H9 (cell line): ENCODE data around the gene ADAMTS16. TPM values are rescaled to one million over a fixed set of nuclear protein-coding genes. Genes with fewer than 3 reads are reported as not detected.

Experiments
- DNase-seq: peaks from one replicate; pipeline ENCODE4 v3.0.0-alpha.2; 2017
- H2AFZ ChIP-seq: one replicate; pipeline ENCODE4 v1.6.1; 2013; ENCODE audit warnings: mild to moderate bottlenecking, low read length, control low read depth, moderate library complexity
- H2AK5ac ChIP-seq: 2 replicates; pipeline ENCODE4 v1.6.1; 2013; ENCODE audit warnings: low read length, control low read depth, mixed read lengths; ENCODE audit not compliant: insufficient read length
- H2BK120ac ChIP-seq: one replicate; pipeline ENCODE4 v1.6.1; 2013; ENCODE audit warnings: low read depth, mild to moderate bottlenecking, low read length, control low read depth, inconsistent platforms; ENCODE audit not compliant: poor library complexity, severe bottlenecking
- H2BK12ac ChIP-seq: 2 replicates; pipeline ENCODE4 v1.6.1; 2013; ENCODE audit warnings: low read length, control low read depth, mixed read lengths, low read depth; ENCODE audit not compliant: insufficient read length
- H2BK15ac ChIP-seq: 2 replicates; pipeline ENCODE4 v1.6.1; 2013; ENCODE audit warnings: low read depth, low read length, control low read depth
- H2BK20ac ChIP-seq: one replicate; pipeline ENCODE4 v1.6.1; 2013; ENCODE audit warnings: low read depth, mild to moderate bottlenecking, low read length, control low read depth, inconsistent platforms; ENCODE audit not compliant: poor library complexity, severe bottlenecking
- H2BK5ac ChIP-seq: 2 replicates; pipeline ENCODE4 v1.6.1; 2013; ENCODE audit warnings: low read length, control low read depth, mixed read lengths; ENCODE audit not compliant: insufficient read length
- H3K14ac ChIP-seq: 2 replicates; pipeline ENCODE4 v1.6.1; 2013; ENCODE audit warnings: low read length, control low read depth; ENCODE audit not compliant: insufficient read depth
- H3K18ac ChIP-seq: 2 replicates; pipeline ENCODE4 v1.6.1; 2013; ENCODE audit warnings: low read depth, mild to moderate bottlenecking, mixed read lengths, low read length, control low read depth; ENCODE audit not compliant: insufficient read length
- H3K23ac ChIP-seq: 2 replicates; pipeline ENCODE4 v1.6.1; 2013; ENCODE audit warnings: low read length, control low read depth, mixed read lengths, low read depth; ENCODE audit not compliant: insufficient read length
- H3K23me2 ChIP-seq: 2 replicates; pipeline ENCODE4 v1.6.1; 2013; ENCODE audit warnings: low read depth, mild to moderate bottlenecking, mixed read lengths, low read length, control low read depth; ENCODE audit not compliant: insufficient read length, poor library complexity, severe bottlenecking
- H3K27ac ChIP-seq: 2 replicates; pipeline ENCODE4 v1.5.1; 2013; ENCODE audit warnings: low read length, control low read depth, mixed read lengths, low read depth; ENCODE audit not compliant: insufficient read length
- H3K27me3 ChIP-seq: 2 replicates; pipeline ENCODE4 v1.6.1; 2013; ENCODE audit warnings: low read length, control low read depth, inconsistent platforms; ENCODE audit not compliant: insufficient read depth
- H3K4ac ChIP-seq: 2 replicates; pipeline ENCODE4 v1.6.1; 2013; ENCODE audit warnings: low read depth, mild to moderate bottlenecking, control low read depth, inconsistent platforms, low read length, moderate library complexity
- H3K4me1 ChIP-seq: 2 replicates; pipeline ENCODE4 v1.6.1; 2013; ENCODE audit warnings: low read length, control low read depth, inconsistent platforms; ENCODE audit not compliant: insufficient read depth
- H3K4me2 ChIP-seq: 2 replicates; pipeline ENCODE4 v1.6.1; 2013; ENCODE audit warnings: low read length, control low read depth, mixed read lengths; ENCODE audit not compliant: insufficient read length, insufficient read depth
- H3K56ac ChIP-seq: 2 replicates; pipeline ENCODE4 v1.6.1; 2013; ENCODE audit warnings: low read depth, mild to moderate bottlenecking, mixed read lengths, low read length, control low read depth; ENCODE audit not compliant: insufficient read length
- H3K79me1 ChIP-seq: 2 replicates; pipeline ENCODE4 v1.6.1; 2013; ENCODE audit warnings: low read depth, mild to moderate bottlenecking, moderate library complexity, low read length, control low read depth, inconsistent platforms; ENCODE audit not compliant: insufficient read depth, poor library complexity, severe bottlenecking
- H3K79me2 ChIP-seq: 2 replicates; pipeline ENCODE4 v1.6.1; 2013; ENCODE audit warnings: low read length, control low read depth, inconsistent platforms; ENCODE audit not compliant: insufficient read depth
- H3K9ac ChIP-seq: 2 replicates; pipeline ENCODE4 v1.6.1; 2013; ENCODE audit warnings: low read length, control low read depth, mixed read lengths; ENCODE audit not compliant: insufficient read length; ENCODE audit errors: extremely low read depth
- H3K9me3 ChIP-seq: one replicate; pipeline ENCODE4 v1.6.1; 2013; ENCODE audit warnings: low read depth, low read length, inconsistent platforms; ENCODE audit not compliant: control insufficient read depth
- H3T11ph ChIP-seq: one replicate; pipeline ENCODE4 v1.6.1; 2013; ENCODE audit warnings: mild to moderate bottlenecking, low read length, control low read depth, inconsistent platforms
- H4K20me1 ChIP-seq: one replicate; pipeline ENCODE4 v1.6.1; 2013; ENCODE audit not compliant: control insufficient read depth, insufficient read length, insufficient read depth
- H4K5ac ChIP-seq: 2 replicates; pipeline ENCODE4 v1.6.1; 2013; ENCODE audit warnings: low read depth, mild to moderate bottlenecking, mixed read lengths, low read length, control low read depth; ENCODE audit not compliant: insufficient read length
- H4K8ac ChIP-seq: replicated peaks from 2 replicates; pipeline ENCODE4 v1.6.1; 2013; ENCODE audit warnings: low read length, control low read depth, mixed read lengths, low read depth; ENCODE audit not compliant: insufficient read length
- H4K91ac ChIP-seq: 2 replicates; pipeline ENCODE4 v1.6.1; 2013; ENCODE audit warnings: low read depth, mild to moderate bottlenecking, moderate library complexity, mixed read lengths, low read length, control low read depth; ENCODE audit not compliant: insufficient read length
- H3K27ac Mint-ChIP-seq, 3 experiments: 2 replicates in 2 of 3; 3 replicates in 1 of 3; pipeline ENCODE4 v1.8.0; 2020 to 2021; ENCODE audit warnings: mixed read lengths in 3 of 3, mild to moderate bottlenecking in 1 of 3, moderate library complexity in 1 of 3
- H3K27me3 Mint-ChIP-seq: 2 replicates; pipeline ENCODE4 v1.8.0; 2021; ENCODE audit warnings: low read depth, mild to moderate bottlenecking, moderate library complexity, mixed read lengths
- H3K36me3 Mint-ChIP-seq, 3 experiments: 2 replicates in 2 of 3; 3 replicates in 1 of 3; pipeline ENCODE4 v1.8.0; 2020 to 2021; ENCODE audit warnings: low read depth in 3 of 3, mixed read lengths in 3 of 3; ENCODE audit not compliant: insufficient read depth in 1 of 3
- H3K4me1 Mint-ChIP-seq, 2 experiments: 2 replicates each; pipeline ENCODE4 v1.8.0; 2020; ENCODE audit warnings: mixed read lengths in 2 of 2
- H3K4me3 Mint-ChIP-seq, 2 experiments: 2 replicates in 1 of 2; 3 replicates in 1 of 2; pipeline ENCODE4 v1.8.0; 2020 to 2021; ENCODE audit warnings: mild to moderate bottlenecking in 2 of 2, mixed read lengths in 2 of 2, moderate library complexity in 1 of 2
- H3K9me3 Mint-ChIP-seq, 2 experiments: 2 replicates in 1 of 2; 3 replicates in 1 of 2; pipeline ENCODE4 v1.8.0; 2020; ENCODE audit warnings: mild to moderate bottlenecking in 2 of 2, mixed read lengths in 2 of 2, moderate library complexity in 1 of 2
- CTCF ChIP-seq: fragments of 200-600 bp; sonication (generic); conservative IDR thresholded peaks from 3 replicates; pipeline ENCODE4 v1.8.0; 2021; ENCODE audit warnings: antibody characterized with exemption, mild to moderate bottlenecking
- WGBS: extraction: QIAGEN DNeasy Blood & Tissue Kit; methylation state at CpG from one replicate; pipeline ENCODE4 v1.1.7; 2013; ENCODE audit warnings: missing lambda C conversion rate, low lambda C conversion rate, mixed read lengths; ENCODE audit not compliant: insufficient read length; ENCODE audit errors: extremely low coverage; 5-methylcytosine and 5-hydroxymethylcytosine counted together
- total RNA-seq: library from RNA; stranded (reverse); gene quantifications from 2 replicates; pipeline ENCODE4 v1.2.1, GENCODE V29; 2021

ADAMTS16 gene
- total RNA-seq, 1 experiment from 2014 or later = 4.5 TPM

- no peak overlapping the region for H3K4me3 Mint-ChIP-seq
- no peak for DNase-seq
- no peak for TF ChIP-seq CTCF
- H3K4me2 ChIP-seq = no peak overlapping the region
- no peaks in the 10 kb centered on the region for H3K9me3 ChIP-seq
- no peak overlapping the region for H2BK120ac ChIP-seq
- no peak overlapping the region for H2AFZ ChIP-seq
- H2BK20ac ChIP-seq = no peak overlapping the region
- WGBS = no CpG with 5 or more reads among the region's 1 CpG
- H3K79me2 ChIP-seq = no peaks in the 10 kb centered on the region
- peaks cover 31 to 32% of the 10 kb centered on the region in 2 experiments for H3K4me1 Mint-ChIP-seq
- no peak overlapping the region for H4K5ac ChIP-seq
- H3K56ac ChIP-seq = no peak overlapping the region
- peaks cover 0 to 2% of the 10 kb centered on the region in 2 experiments; a peak in 2 of 5 replicates for H3K9me3 Mint-ChIP-seq
- H3K14ac ChIP-seq = no peak overlapping the region
- no peaks in the 10 kb centered on the region for H3K79me1 ChIP-seq
- no peak overlapping the region for H2AK5ac ChIP-seq
- H3K36me3 Mint-ChIP-seq = peaks cover 0 to 4% (median under 1%) of the 10 kb centered on the region in 3 experiments; a peak in 2 of 7 replicates
- H3K4ac ChIP-seq = no peak overlapping the region
- no peak overlapping the region for H4K8ac ChIP-seq
- no peaks in the 10 kb centered on the region; the same call in none of the 2 replicates for H3K27me3 Mint-ChIP-seq
- H2BK15ac ChIP-seq = no peak overlapping the region
- H3T11ph ChIP-seq = no peak overlapping the region
- no peaks in the 10 kb centered on the region for H3K23me2 ChIP-seq
- H4K91ac ChIP-seq = no peak overlapping the region
- H3K18ac ChIP-seq = no peak overlapping the region
- H2BK5ac ChIP-seq = no peak overlapping the region
- H4K20me1 ChIP-seq = peaks cover 4% of the 10 kb centered on the region
- H3K27me3 ChIP-seq = no peaks in the 10 kb centered on the region
- H3K4me1 ChIP-seq = peaks cover 3% of the 10 kb centered on the region; the same call in 1 of the 2 replicates
- H2BK12ac ChIP-seq = no peak overlapping the region
- H3K27ac Mint-ChIP-seq = no peak overlapping the region
- no peak overlapping the region for H3K9ac ChIP-seq
- H3K23ac ChIP-seq = no peak overlapping the region
- H3K27ac ChIP-seq = no peak overlapping the region
Measured at GRCh38 chr5:5316334-5316733, 176.2 kb downstream of the ADAMTS16 start.
